ENCODE results near the gene MAD1L1. TPM values are rescaled to one million over a fixed set of nuclear protein-coding genes. Genes with fewer than 3 reads are reported as not detected.

The MAD1L1 gene
- total RNA-seq, 1 donor from 2014 or later, result 59.6 TPM

DNA sequence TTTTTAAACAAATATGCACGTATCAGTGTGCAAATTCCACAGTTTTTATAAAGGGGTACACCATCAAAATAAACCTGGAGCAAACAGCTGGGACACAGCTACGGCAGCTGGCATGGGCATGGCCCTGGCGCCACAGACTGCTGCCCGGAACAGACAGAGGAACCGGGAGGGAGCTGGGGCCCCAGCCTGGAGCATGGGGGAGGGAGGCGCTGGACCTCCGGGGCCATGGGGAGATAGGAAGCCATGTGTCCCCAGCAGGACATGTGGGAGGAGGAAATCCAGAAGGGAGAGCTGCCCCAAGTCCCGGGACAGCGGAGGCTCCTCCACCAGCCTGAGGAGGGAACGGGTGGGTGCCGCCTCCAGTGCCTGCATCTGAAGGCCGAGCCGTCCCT lies 180.1 kb downstream of the MAD1L1 start:
- no peak for DNase-seq (ENCODE audit: low spot score in 2 of 2)
- intact Hi-C loops (cut with DNase I), result no loop called here
- no peak overlapping the region for H3K4me3 ChIP-seq
- no peak overlapping the region for H3K27ac ChIP-seq
- no peaks in the 10 kb centered on the region for H3K36me3 ChIP-seq
- TF ChIP-seq, protein P1, sequence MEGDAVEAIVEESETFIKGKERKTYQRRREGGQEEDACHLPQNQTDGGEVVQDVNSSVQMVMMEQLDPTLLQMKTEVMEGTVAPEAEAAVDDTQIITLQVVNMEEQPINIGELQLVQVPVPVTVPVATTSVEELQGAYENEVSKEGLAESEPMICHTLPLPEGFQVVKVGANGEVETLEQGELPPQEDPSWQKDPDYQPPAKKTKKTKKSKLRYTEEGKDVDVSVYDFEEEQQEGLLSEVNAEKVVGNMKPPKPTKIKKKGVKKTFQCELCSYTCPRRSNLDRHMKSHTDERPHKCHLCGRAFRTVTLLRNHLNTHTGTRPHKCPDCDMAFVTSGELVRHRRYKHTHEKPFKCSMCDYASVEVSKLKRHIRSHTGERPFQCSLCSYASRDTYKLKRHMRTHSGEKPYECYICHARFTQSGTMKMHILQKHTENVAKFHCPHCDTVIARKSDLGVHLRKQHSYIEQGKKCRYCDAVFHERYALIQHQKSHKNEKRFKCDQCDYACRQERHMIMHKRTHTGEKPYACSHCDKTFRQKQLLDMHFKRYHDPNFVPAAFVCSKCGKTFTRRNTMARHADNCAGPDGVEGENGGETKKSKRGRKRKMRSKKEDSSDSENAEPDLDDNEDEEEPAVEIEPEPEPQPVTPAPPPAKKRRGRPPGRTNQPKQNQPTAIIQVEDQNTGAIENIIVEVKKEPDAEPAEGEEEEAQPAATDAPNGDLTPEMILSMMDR (IDR thresholded peaks at IDR 0.05), result no peak
- H3K9me3 ChIP-seq, result no peaks in the 10 kb centered on the region
- H3K27me3 ChIP-seq, result no peaks in the 10 kb centered on the region
- no peaks in the 10 kb centered on the region for H3K4me1 ChIP-seq

DNA sequence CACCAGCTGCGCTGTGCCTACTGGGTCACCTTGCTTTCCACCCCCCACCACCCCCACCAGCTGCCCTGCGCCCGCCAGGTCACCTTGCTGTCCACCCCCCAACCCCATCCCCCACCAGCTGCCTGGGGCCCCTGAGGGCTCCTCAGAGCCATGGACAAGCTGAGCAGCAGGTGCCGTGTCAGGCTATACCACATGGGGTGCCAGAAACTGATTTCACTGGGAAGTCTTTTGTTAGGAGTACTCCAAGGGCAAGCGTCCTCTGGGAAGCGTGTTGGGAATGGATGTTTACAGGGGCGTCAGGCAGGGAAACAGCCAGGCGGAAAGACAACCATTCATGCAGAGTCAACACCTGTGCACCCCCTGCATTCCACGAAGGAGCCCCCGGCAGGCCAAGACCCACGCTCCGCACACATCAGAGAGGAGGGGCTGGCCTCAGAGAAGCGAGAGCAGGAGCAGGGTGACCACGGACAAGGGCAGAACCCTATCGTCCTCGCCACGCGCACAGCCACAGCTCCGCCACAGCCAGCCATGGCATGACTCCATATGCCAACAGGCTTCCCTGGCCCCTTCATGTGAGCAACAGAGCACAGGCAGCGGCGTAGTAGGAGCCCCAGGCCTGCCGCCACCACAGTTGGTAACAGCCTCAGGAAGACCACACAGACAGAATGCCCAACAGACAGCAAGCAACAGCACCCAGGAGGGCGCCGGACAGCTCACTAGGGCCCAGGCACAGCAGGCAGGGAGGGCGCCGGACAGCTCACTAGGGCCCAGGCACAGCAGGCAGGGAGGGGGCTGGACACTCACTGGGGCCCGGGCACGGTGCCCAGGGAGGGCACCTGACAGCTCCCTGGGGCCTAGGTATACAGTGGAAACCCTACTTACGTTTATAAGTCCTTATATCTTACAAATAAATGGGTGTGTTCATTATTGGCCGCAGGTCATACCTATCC lies 180.8 kb downstream of the MAD1L1 start:
- DNase-seq (ENCODE audit: low spot score in 2 of 2), result no peak
- Histone ChIP-seq H3K9me3 (no peaks in the 10 kb centered on the region), H3K27me3 (no peaks in the 10 kb centered on the region), H3K4me1 (no peaks in the 10 kb centered on the region), H3K4me3 (no peak overlapping the region), H3K27ac (no peak overlapping the region), H3K36me3 (no peaks in the 10 kb centered on the region)
- TF ChIP-seq, protein P1 (IDR thresholded peaks at IDR 0.05), result no peak
- intact Hi-C loops (cut with DNase I), result no loop called here

DNA sequence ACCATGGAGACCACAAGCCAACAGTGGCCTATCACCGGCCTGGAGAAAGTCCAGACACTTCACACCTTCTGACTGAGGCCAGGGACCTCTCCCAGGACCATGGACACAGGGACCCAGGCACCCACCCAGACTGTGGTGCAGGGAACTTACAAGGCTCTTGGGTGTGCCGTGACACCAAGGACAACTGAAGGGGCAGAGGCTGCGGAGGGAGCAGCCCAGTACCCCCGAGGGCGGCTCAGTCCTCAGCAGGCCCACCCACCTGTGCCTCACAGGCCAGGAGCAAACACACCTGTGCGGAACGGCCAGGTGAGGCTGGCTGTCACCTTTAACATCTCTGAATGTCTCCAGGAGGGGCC lies 182.3 kb downstream of the MAD1L1 start:
- no peaks in the 10 kb centered on the region for H3K4me1 ChIP-seq
- H3K4me3 ChIP-seq, result no peak overlapping the region
- TF ChIP-seq, protein P1 (IDR thresholded peaks at IDR 0.05), result no peak
- no peaks in the 10 kb centered on the region for H3K36me3 ChIP-seq
- intact Hi-C loops (cut with DNase I), result no loop called here
- no peaks in the 10 kb centered on the region for H3K9me3 ChIP-seq
- no peak for DNase-seq (ENCODE audit: low spot score in 2 of 2)
- H3K27ac ChIP-seq, result no peak overlapping the region
- no peaks in the 10 kb centered on the region for H3K27me3 ChIP-seq

DNA sequence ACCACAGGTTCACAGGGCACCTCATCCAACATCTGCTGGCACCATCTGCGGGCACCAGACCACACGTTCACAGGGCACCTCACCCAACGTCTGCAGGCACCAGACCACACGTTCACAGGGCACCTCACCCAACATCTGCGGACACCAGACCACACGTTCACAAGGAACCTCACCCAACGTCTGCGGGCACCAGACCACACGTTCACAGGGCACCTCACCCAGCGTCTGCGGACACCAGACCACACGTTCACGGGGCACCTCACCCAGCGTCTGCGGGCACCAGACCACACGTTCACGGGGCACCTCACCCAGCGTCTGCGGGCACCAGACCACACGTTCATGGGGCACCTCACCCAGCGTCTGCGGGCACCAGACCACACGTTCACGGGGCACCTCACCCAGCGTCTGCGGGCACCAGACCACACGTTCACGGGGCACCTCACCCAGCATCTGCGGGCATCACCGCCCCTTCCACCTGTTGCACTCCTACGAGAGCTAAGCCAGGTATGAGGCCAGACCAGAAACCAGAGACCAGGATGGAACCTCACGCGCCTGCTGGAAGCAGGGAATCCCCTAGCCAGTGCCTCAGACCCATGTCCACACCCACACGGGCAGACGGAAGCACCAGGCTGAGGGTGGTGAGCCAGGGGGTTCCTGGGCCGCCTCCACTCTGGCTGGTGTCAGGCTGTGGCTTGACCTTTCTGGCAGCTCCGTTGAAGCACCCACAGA lies 182.8 kb downstream of the MAD1L1 start:
- intact Hi-C loops (cut with DNase I), result no loop called here
- no peaks in the 10 kb centered on the region for H3K27me3 ChIP-seq
- H3K36me3 ChIP-seq, result no peaks in the 10 kb centered on the region
- H3K4me1 ChIP-seq, result no peaks in the 10 kb centered on the region
- H3K27ac ChIP-seq, result no peak overlapping the region
- H3K4me3 ChIP-seq, result no peak overlapping the region
- H3K9me3 ChIP-seq, result no peaks in the 10 kb centered on the region
- DNase-seq (ENCODE audit: low spot score in 2 of 2), result no peak
- TF ChIP-seq, protein P1 (IDR thresholded peaks at IDR 0.05), result no peak

DNA sequence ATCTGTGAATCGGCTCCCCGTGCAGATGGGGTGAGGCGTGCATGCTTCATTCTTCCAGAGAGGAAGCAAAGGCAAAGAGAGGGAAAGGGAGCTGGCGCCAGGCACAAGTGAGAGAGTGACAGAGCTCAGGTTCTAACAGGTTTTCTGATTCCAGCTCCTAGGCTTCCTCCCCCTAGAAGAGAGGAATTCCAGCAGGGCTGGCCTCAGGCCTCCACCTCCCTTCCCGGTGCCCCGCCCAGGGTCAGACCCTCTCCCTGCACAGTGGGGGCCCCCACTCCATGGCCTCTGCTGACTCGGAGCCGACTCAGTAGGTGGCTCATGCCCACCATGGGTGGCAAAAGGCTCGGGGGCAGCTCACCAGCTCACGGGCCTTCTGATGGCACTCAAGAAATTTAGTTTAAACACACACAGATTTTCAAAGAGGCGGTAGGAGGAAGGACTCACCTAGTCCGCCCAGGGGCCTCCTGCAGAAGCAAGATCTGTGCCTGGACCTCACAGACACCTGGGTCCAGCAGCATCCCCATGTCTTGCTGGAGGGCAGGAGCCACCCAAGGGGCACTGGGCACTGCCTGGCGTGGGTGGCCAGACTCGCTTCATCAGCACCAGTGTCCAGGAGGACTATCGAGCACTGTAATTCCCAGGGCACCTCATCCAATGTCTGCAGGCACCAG lies 183.5 kb downstream of the MAD1L1 start:
- DNase-seq (ENCODE audit: low spot score in 2 of 2), result no peak
- TF ChIP-seq, protein P1 (IDR thresholded peaks at IDR 0.05), result no peak

More for the DNA sequence above, 183.5 kb downstream of the MAD1L1 start:
- Histone ChIP-seq H3K4me3 (no peak overlapping the region), H3K36me3 (no peaks in the 10 kb centered on the region), H3K27ac (no peak overlapping the region), H3K4me1 (no peaks in the 10 kb centered on the region), H3K27me3 (no peaks in the 10 kb centered on the region), H3K9me3 (no peaks in the 10 kb centered on the region)
- intact Hi-C loops (cut with DNase I), result no loop called here

All from ascending aorta (tissue), 2 donors.